GM12874 (cell line): ENCODE measurements around the gene SH3BP4.

Source experiments
- TF ChIP-seq, protein P1 (sequence below): IDR thresholded peaks from 2 replicates; pipeline ENCODE4 v1.5.1; 2011; ENCODE audit warnings: low read depth, mild to moderate bottlenecking, control low read depth, low read length, moderate library complexity; ENCODE audit not compliant: insufficient read depth

The SH3BP4 gene

DNA sequence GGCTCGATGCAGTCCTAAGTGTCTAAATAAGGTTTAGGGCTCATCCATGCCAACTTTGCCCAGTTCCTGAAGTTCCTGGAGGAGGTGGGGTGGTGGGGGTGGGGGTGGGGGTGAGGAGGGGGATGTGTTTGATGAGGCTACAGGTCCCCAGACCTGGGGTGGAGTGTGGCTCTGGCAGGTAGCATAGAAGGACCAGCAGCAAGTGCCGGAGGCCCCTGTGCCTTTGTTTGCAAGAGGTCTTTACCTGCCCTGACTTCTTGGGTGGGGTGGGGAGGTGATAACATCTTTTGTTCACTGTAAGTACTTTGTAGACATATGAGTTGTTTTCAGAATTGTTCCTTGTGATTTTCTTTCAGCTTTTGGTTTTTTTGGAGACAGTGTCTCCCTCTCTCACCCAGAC is 10.0 kb downstream of the SH3BP4 start:
- TF ChIP-seq, protein P1, sequence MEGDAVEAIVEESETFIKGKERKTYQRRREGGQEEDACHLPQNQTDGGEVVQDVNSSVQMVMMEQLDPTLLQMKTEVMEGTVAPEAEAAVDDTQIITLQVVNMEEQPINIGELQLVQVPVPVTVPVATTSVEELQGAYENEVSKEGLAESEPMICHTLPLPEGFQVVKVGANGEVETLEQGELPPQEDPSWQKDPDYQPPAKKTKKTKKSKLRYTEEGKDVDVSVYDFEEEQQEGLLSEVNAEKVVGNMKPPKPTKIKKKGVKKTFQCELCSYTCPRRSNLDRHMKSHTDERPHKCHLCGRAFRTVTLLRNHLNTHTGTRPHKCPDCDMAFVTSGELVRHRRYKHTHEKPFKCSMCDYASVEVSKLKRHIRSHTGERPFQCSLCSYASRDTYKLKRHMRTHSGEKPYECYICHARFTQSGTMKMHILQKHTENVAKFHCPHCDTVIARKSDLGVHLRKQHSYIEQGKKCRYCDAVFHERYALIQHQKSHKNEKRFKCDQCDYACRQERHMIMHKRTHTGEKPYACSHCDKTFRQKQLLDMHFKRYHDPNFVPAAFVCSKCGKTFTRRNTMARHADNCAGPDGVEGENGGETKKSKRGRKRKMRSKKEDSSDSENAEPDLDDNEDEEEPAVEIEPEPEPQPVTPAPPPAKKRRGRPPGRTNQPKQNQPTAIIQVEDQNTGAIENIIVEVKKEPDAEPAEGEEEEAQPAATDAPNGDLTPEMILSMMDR: no peak

DNA sequence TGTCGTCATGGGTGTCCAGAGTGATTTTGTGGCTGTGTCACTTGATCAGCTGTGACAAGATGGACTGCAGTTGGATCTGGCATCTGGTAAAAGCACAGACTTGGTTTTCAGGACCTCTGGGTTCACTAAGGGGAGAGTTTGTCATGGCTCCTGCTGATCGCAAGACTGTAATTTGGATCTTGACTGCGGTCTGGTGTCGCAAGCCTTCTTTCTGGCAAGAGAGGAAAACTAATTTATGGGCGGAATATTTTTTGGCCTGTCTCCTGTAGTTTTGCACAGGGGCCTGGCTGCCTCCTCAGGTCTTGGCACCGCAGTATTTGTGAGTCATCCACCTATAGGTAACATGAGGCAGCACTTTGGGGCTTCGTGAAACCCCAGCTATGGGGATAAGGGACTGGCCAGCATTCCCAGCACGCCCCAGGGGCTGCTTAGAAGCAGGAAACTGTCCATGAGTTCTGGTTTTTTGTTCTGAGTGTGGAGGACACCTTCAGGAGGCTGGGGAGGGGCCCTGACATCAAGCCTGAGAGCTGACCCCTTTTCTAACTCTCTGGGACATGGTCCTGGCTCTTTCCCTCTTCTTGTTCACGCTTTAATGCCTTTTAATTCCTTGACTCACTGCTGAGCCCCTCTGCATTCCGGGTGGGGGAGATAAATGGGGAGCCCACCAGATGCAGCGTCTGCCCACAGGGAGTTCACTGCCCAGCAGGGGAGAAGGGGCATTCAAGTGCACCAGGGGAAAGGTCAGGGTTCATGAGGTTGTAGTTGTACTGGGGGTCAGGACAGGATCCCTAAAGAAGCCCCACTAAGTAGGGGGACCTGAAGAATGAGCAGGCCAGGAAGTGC is 12.2 kb downstream of the SH3BP4 start:
- TF ChIP-seq, protein P1: no peak

- TF ChIP-seq, protein P1: no peak
Observed at GRCh38 chr2:234964631-234965461, 13.0 kb downstream of the SH3BP4 start.

DNA sequence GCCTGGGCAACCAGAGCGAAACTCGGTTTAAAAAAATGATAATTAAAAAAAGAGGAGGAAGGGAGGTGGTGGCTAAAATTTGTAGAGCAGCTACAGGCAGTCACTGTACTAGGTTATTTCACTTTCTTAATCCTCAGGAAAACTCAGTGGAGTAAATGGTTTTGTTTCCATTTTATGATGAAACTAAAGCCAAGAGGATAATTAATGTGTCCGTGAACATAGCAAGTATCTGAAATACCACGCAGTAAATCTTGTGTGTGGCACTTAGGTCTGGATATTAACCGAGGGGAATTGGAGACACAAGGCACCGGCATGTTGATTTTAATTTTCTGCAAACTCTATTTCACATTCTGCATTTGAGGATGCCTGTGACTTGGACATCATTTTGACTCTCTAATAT is 14.5 kb downstream of the SH3BP4 start:
- TF ChIP-seq, protein P1: no peak

GRCh38 chr2:234967201-234967869 is 15.5 kb downstream of the SH3BP4 start:
- TF ChIP-seq, protein P1: no peak

DNA sequence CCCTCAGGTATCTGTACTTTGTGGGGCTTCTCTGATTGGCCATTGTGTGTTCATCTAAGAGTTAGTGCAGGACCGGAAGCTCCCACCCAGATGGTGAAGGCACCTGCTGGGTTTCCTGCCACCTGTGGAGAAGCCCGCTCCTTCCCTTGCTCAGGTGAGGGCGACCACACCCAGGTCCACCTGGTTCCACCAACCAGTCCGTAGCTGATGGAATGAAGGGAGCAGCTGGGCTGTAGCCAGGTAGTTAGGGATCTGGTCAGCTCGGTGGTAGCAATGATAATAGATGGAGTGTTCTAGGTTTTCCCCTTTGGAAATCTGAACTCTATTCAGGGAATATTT is 16.0 kb downstream of the SH3BP4 start:
- TF ChIP-seq, protein P1: no peak
